IMR-90 (cell line): ENCODE results near the gene CCNJL. TPM values are rescaled to one million over a fixed set of nuclear protein-coding genes. Genes with fewer than 3 reads are reported as not detected.
A peak's percentile ranks its signal among the peaks of the same experiment; 100 is the strongest.

Source experiments
- ATAC-seq: fragments of 200-7000 bp; cut with Tn5 transposase; 2 replicates; pipeline ENCODE4 v1.9.1; 2020; ENCODE audit warnings: low read depth, mild to moderate bottlenecking, moderate library complexity
- BruUV-seq: library from RNA; stranded (reverse); fragments of 400-500 nt; replicated peaks from 2 replicates; lab custom pipeline; 2021; lab: Mats Ljungman, UMichigan
- CTCF ChIA-PET: fragments of 300-600 bp; formaldehyde crosslinking; extraction: SDS; loops from one replicate; lab custom pipeline; 2021; ENCODE audit warnings: antibody characterized with exemption; lab: Yijun Ruan, JAX
- POLR2A ChIA-PET: fragments of 300-600 bp; sonication (Branson Sonifier 250); formaldehyde crosslinking; loops from one replicate; lab custom pipeline; 2022; ENCODE audit warnings: antibody characterized with exemption; ENCODE audit not compliant: unreplicated experiment; lab: Charles Lee
- DNase-seq: peaks from one replicate; pipeline ENCODE4 v3.0.0; 2013
- H2AFZ ChIP-seq: replicated peaks from 2 replicates; pipeline ENCODE3; 2013; ENCODE audit warnings: low read length, mild to moderate bottlenecking; ENCODE audit not compliant: poor library complexity
- H2AK5ac ChIP-seq: 2 replicates; pipeline ENCODE4 v1.6.1; 2013; ENCODE audit warnings: low read depth, low read length, inconsistent platforms
- H2AK9ac ChIP-seq: replicated peaks from 2 replicates; pipeline ENCODE3; 2013; ENCODE audit warnings: mild to moderate bottlenecking, low read depth, low read length, moderate library complexity; ENCODE audit not compliant: poor library complexity
- H2BK120ac ChIP-seq: 2 replicates; pipeline ENCODE4 v1.6.1; 2013; ENCODE audit warnings: low read depth, low read length, inconsistent platforms
- H2BK15ac ChIP-seq: 3 replicates; pipeline ENCODE4 v1.6.1; 2013; ENCODE audit warnings: low read depth, low read length, inconsistent platforms
- H2BK20ac ChIP-seq: 2 replicates; pipeline ENCODE4 v1.6.1; 2013; ENCODE audit warnings: low read depth, mild to moderate bottlenecking, inconsistent platforms, low read length, moderate library complexity
- H2BK5ac ChIP-seq: 2 replicates; pipeline ENCODE4 v1.6.1; 2013; ENCODE audit warnings: mild to moderate bottlenecking, low read depth, low read length, inconsistent platforms; ENCODE audit not compliant: poor library complexity, severe bottlenecking
- H3K14ac ChIP-seq: replicated peaks from 2 replicates; pipeline ENCODE4 v1.6.1; 2013; ENCODE audit warnings: low read depth, low read length, inconsistent platforms
- H3K18ac ChIP-seq: 2 replicates; pipeline ENCODE4 v1.6.1; 2013; ENCODE audit warnings: low read depth, low read length, control low read depth
- H3K23ac ChIP-seq: 2 replicates; pipeline ENCODE4 v1.6.1; 2013; ENCODE audit warnings: low read depth, low read length, inconsistent platforms
- H3K27ac ChIP-seq: 2 replicates; pipeline ENCODE4 v1.5.1; 2013; ENCODE audit warnings: mild to moderate bottlenecking, control low read depth, low read length; ENCODE audit not compliant: insufficient read depth
- H3K27me3 ChIP-seq: 2 replicates; pipeline ENCODE4 v1.6.1; 2013; ENCODE audit warnings: low read length; ENCODE audit not compliant: control insufficient read depth, insufficient read depth
- H3K36me3 ChIP-seq: 2 replicates; pipeline ENCODE4 v1.6.1; 2013; ENCODE audit warnings: low read length, mixed read lengths; ENCODE audit not compliant: control insufficient read depth, insufficient read depth
- H3K4ac ChIP-seq: 2 replicates; pipeline ENCODE4 v1.6.1; 2013; ENCODE audit warnings: low read depth, low read length, inconsistent platforms
- H3K4me1 ChIP-seq: 2 replicates; pipeline ENCODE4 v1.6.1; 2013; ENCODE audit warnings: low read length, mixed read lengths; ENCODE audit not compliant: control insufficient read depth, insufficient read depth
- H3K4me2 ChIP-seq: 2 replicates; pipeline ENCODE4 v1.6.1; 2013; ENCODE audit warnings: low read depth, mild to moderate bottlenecking, control low read depth, low read length, moderate library complexity
- H3K4me3 ChIP-seq: 2 replicates; pipeline ENCODE4 v1.5.1; 2013; ENCODE audit warnings: low read depth, mild to moderate bottlenecking, control low read depth, low read length, moderate library complexity; ENCODE audit not compliant: insufficient read depth
- H3K56ac ChIP-seq: 2 replicates; pipeline ENCODE4 v1.6.1; 2013; ENCODE audit warnings: low read length, inconsistent platforms; ENCODE audit not compliant: insufficient read depth; ENCODE audit errors: extremely low read depth
- H3K79me1 ChIP-seq, 2 experiments: 2 replicates each; pipeline ENCODE4 v1.6.1; 2013; ENCODE audit warnings: low read length in 2 of 2, inconsistent platforms in 1 of 2, low read depth in 1 of 2
- H3K9ac ChIP-seq: 2 replicates; pipeline ENCODE4 v1.6.1; 2013; ENCODE audit warnings: low read depth, low read length, control low read depth
- H3K9me1 ChIP-seq: 2 replicates; pipeline ENCODE4 v1.6.1; 2013; ENCODE audit warnings: low read length, inconsistent platforms; ENCODE audit not compliant: insufficient read depth
- H3K9me3 ChIP-seq: 2 replicates; pipeline ENCODE4 v1.6.1; 2013; ENCODE audit warnings: low read length; ENCODE audit not compliant: control insufficient read depth, insufficient read depth
- H4K20me1 ChIP-seq: 2 replicates; pipeline ENCODE4 v1.6.1; 2013; ENCODE audit warnings: low read length, inconsistent platforms; ENCODE audit not compliant: insufficient read depth
- H4K5ac ChIP-seq: 2 replicates; pipeline ENCODE4 v1.6.1; 2013; ENCODE audit warnings: mild to moderate bottlenecking, low read depth, low read length, control low read depth
- H4K8ac ChIP-seq, 2 experiments: 2 replicates each; pipeline ENCODE4 v1.6.1; 2013; ENCODE audit warnings: low read depth in 2 of 2, low read length in 2 of 2, control low read depth in 1 of 2, inconsistent platforms in 1 of 2
- H4K91ac ChIP-seq: 2 replicates; pipeline ENCODE4 v1.6.1; 2013; ENCODE audit warnings: low read depth, low read length, inconsistent platforms; ENCODE audit not compliant: insufficient read depth
- BHLHE40 ChIP-seq: fragments of 150-350 bp; IDR thresholded peaks from 2 replicates; pipeline ENCODE4 v1.6.1; 2016; ENCODE audit warnings: mild to moderate bottlenecking, low read depth, low read length
- FOS ChIP-seq: fragments of 150-350 bp; IDR thresholded peaks from 2 replicates; pipeline ENCODE4 v1.6.1; 2016; ENCODE audit warnings: low read depth, low read length
- POLR2A ChIP-seq: IDR thresholded peaks from 2 replicates; pipeline ENCODE4 v1.6.1; 2012; ENCODE audit warnings: mild to moderate bottlenecking, low read depth, low read length
- RCOR1 ChIP-seq: IDR thresholded peaks from 2 replicates; pipeline ENCODE4 v1.6.1; 2012; ENCODE audit warnings: mild to moderate bottlenecking, low read length, improper control_type of control experiment; ENCODE audit not compliant: insufficient replicate concordance
- WGBS, 2 experiments: methylation state at CpG; one replicate each; pipeline versions ENCODE4 v1.1.5 to v1.1.7; 2013; ENCODE audit warnings: missing lambda C conversion rate in 2 of 2; ENCODE audit not compliant: insufficient read length in 1 of 2; ENCODE audit errors: extremely low coverage in 2 of 2; 5-methylcytosine and 5-hydroxymethylcytosine counted together
- dilution Hi-C: fragments of 300-500 bp; cut with HindIII; formaldehyde crosslinking; loops from one replicate; pipeline ENCODE4 v1.14.3; 2018; ENCODE audit warnings: low sequenced_read_pairs; ENCODE audit not compliant: unreplicated experiment
- in situ Hi-C: fragments of 300-500 bp; cut with MboI; formaldehyde crosslinking; loops from 3 replicates; pipeline ENCODE4 v1.14.3; 2019; ENCODE audit warnings: low sequenced_read_pairs, inconsistent platforms, mixed read lengths
- intact Hi-C: fragments of 100-400 bp; cut with micrococcal nuclease; formaldehyde crosslinking; loops from 2 replicates; pipeline ENCODE4 v1.10.0; 2022
- polyA plus RNA-seq, 3 experiments: library from polyadenylated mRNA; depleted of rRNA; stranded (reverse); fragments of >200 nt; gene quantifications; 2 replicates each; pipeline ENCODE4 v1.2.3, GENCODE V29; 2012; ENCODE audit warnings: low replicate concordance in 1 of 3
- total RNA-seq: library from RNA; depleted of rRNA; stranded (reverse); fragments of >200 nt; gene quantifications from 2 replicates; pipeline ENCODE4 v1.2.3, GENCODE V29; 2012
- TF ChIP-seq, protein P1 (sequence below): conservative IDR thresholded peaks from 2 replicates; pipeline ENCODE4 v1.5.1; 2012; ENCODE audit warnings: mild to moderate bottlenecking, low read depth, low read length, improper control_type of control experiment

The CCNJL gene
- total and polyA plus RNA-seq, 2 of the 4 experiments (the other 2 are of a cell fraction) = 2.0 to 3.8 TPM

DNA sequence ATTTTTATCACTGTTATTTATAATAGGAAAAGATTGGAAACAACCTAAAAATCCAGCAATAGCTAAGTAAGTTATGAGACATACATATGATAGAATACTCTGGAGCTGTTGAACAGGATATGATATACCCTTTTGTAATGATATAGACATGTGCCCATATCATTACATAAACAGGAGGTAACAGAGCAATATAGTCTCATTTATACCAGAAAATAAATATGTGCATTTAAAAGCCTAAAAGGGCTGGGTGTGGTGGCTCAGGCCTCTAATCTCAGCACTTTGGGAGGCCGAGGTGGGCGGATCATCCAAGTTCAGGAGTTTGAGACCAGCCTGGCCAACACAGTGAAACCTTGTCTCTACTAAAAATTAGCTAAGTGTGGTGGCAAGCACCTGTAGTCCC, 85.4 kb downstream of the CCNJL start:
- no peak overlapping the region for H3K23ac ChIP-seq
- no peaks in the 10 kb centered on the region; the same call in 1 of the 2 replicates for H3K27me3 ChIP-seq
- H4K91ac ChIP-seq = no peak overlapping the region
- no peaks in the 10 kb centered on the region for H3K79me1 ChIP-seq
- no peak overlapping the region for H3K4me2 ChIP-seq
- no peaks in the 10 kb centered on the region for H3K36me3 ChIP-seq
- no peak overlapping the region for H3K56ac ChIP-seq
- H4K20me1 ChIP-seq = no peaks in the 10 kb centered on the region
- WGBS, 2 experiments = no CpG with 5 or more reads among the region's 2 CpGs
- no peak overlapping the region for H3K4me3 ChIP-seq
- H2BK20ac ChIP-seq = no peak overlapping the region
- no peak overlapping the region for H2BK5ac ChIP-seq
- no peak overlapping the region for H2AFZ ChIP-seq
- H3K9me1 ChIP-seq = 0 out of 2 replicates have a peak, but pooled peaks cover 3% of the 10 kb centered on the region
- in situ Hi-C loops (no loop called here), dilution Hi-C loops (no loop called here), intact Hi-C loops (no loop called here)
- H2AK5ac ChIP-seq = no peak overlapping the region
- no peak overlapping the region for H2BK120ac ChIP-seq
- POLR2A ChIA-PET = no interaction called here
- ATAC-seq = no peak
- DNase-seq = peak; percentile 4
- no peak overlapping the region for H3K27ac ChIP-seq
- H3K9me3 ChIP-seq = no peaks in the 10 kb centered on the region
- TF ChIP-seq FOS (no peak), RCOR1 (no peak), BHLHE40 (no peak), POLR2A (no peak)
- TF ChIP-seq, protein P1, sequence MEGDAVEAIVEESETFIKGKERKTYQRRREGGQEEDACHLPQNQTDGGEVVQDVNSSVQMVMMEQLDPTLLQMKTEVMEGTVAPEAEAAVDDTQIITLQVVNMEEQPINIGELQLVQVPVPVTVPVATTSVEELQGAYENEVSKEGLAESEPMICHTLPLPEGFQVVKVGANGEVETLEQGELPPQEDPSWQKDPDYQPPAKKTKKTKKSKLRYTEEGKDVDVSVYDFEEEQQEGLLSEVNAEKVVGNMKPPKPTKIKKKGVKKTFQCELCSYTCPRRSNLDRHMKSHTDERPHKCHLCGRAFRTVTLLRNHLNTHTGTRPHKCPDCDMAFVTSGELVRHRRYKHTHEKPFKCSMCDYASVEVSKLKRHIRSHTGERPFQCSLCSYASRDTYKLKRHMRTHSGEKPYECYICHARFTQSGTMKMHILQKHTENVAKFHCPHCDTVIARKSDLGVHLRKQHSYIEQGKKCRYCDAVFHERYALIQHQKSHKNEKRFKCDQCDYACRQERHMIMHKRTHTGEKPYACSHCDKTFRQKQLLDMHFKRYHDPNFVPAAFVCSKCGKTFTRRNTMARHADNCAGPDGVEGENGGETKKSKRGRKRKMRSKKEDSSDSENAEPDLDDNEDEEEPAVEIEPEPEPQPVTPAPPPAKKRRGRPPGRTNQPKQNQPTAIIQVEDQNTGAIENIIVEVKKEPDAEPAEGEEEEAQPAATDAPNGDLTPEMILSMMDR = no peak
- no peak overlapping the region for H3K9ac ChIP-seq
- no peak overlapping the region for H2AK9ac ChIP-seq
- no peak overlapping the region for H3K14ac ChIP-seq
- H3K4me1 ChIP-seq = no peaks in the 10 kb centered on the region
- no peak overlapping the region for H4K5ac ChIP-seq
- H3K4ac ChIP-seq = no peak overlapping the region
- H2BK15ac ChIP-seq = no peak overlapping the region
- H3K18ac ChIP-seq = no peak overlapping the region
- H4K8ac ChIP-seq = no peak overlapping the region
- no TSS peak for BruUV-seq
- CTCF ChIA-PET = interaction anchor here (0.6 kb wide), 1 partner anchor 9 kb away, joined by 3 read pairs; no protein-coding TSS in a partner anchor
